Mucosa of descending colon (tissue), 3 donors: Measurements from ENCODE around the gene DDX39B. TPM values are rescaled to one million over a fixed set of nuclear protein-coding genes. Genes with fewer than 3 reads are reported as not detected.
A peak's percentile ranks its signal among the peaks of the same experiment; 100 is the strongest.
"Not testable (repeated sequence)": the region's sequence is repeated elsewhere in the genome, so short reads cannot be mapped to it uniquely, and the experiment has no call there.

Source experiments
- ATAC-seq: fragments of 200-7000 bp; cut with Tn5 transposase; one replicate; pipeline ENCODE4 v1.9.1; 2020; ENCODE audit warnings: mild to moderate bottlenecking, moderate library complexity
- DNase-seq, 3 donors: peaks; one replicate each; pipeline ENCODE4 v3.0.0-alpha.2; 2020
- H3K36me3 ChIP-seq: fragments of 200-600 bp; one replicate; pipeline ENCODE4 v1.8.0; 2021; ENCODE audit warnings: low read depth, mild to moderate bottlenecking
- H3K4me1 ChIP-seq: fragments of 200-600 bp; one replicate; pipeline ENCODE4 v1.8.0; 2021; ENCODE audit warnings: low read depth, mild to moderate bottlenecking
- H3K4me3 ChIP-seq: fragments of 200-600 bp; one replicate; pipeline ENCODE4 v1.8.0; 2021; ENCODE audit warnings: mild to moderate bottlenecking
- H3K9me3 ChIP-seq: fragments of 200-600 bp; one replicate; pipeline ENCODE4 v1.8.0; 2021; ENCODE audit warnings: mild to moderate bottlenecking
- CTCF ChIP-seq: fragments of 200-600 bp; IDR thresholded peaks from one replicate; pipeline ENCODE4 v1.8.0; 2022; ENCODE audit warnings: antibody characterized with exemption, mild to moderate bottlenecking
- intact Hi-C, 2 donors: fragments of 100-400 bp; cut with DNase I in 1 of 2; cut with micrococcal nuclease in 1 of 2; formaldehyde crosslinking; loops; one replicate each; pipeline versions ENCODE4 v1.11.0 to v1.11.1; 2022; cut with DNase I, micrococcal nuclease
- long read RNA-seq, 2 donors: library from polyadenylated mRNA; unstranded; transcript quantifications; one replicate each; pipeline ENCODE4 v2.0.0, GENCODE V29; 2019 to 2021
- total RNA-seq, 3 donors: library from RNA; stranded (reverse); fragmentation: NEBNext Ultra II Directional in 2 of 3; extraction: Animal tissue kit (Norgen Biotek cat#: 25700) in 2 of 3; gene quantifications; one replicate each; pipeline versions ENCODE4 v1.2.1 to v1.2.4, GENCODE V29; 2021 to 2023
- donor health status: DM: no; HTN: no; CAD: no; lungs with moderate emphysema.
- donor health status: DM: no; HTN: no; CAD: no.
- donor health status: DM: no; HTN: yes; CAD: no.

The DDX39B gene
- 100 to 1,000 TPM; 239 to 309 (median 295) TPM for total RNA-seq
- long read RNA-seq, donor 1, transcript DDX39B-202 (11 exons, 2,133 nt): major isoform, 32 of 91 reads
- long read RNA-seq, donor 1, transcript DDX39B-214 (11 exons, 2,003 nt): minor isoform, 25 of 91 reads
- long read RNA-seq, donor 1, partial matches to known transcripts: 20 of 91 reads
- long read RNA-seq, donor 1, other reads (novel, unspliced or antisense): 12 of 91 reads
- long read RNA-seq, donor 2, transcript DDX39B-202 (11 exons, 2,133 nt): minor isoform, 16 of 93 reads
- long read RNA-seq, donor 2, transcript DDX39B-214 (11 exons, 2,003 nt): major isoform, 67 of 93 reads
- long read RNA-seq, donor 2, partial matches to known transcripts: 5 of 93 reads
- long read RNA-seq, donor 2, other reads (novel, unspliced or antisense): 4 of 93 reads

GRCh38 chr6:31541658-31542521 lies at the start of gene DDX39B:
Gene DDX39B, minus strand, starts transcription at chr6:31542003. Its CDS starts 1,471 bp downstream, at chr6:31540532.
- DNase-seq: peak; percentile 93 to 98 (median 94)
- intact Hi-C loops: no loop called here
- TF ChIP-seq CTCF: no peak

GRCh38 chr6:31590691-31591090 lies 48.9 kb upstream of the DDX39B start:
- DNase-seq, ATAC-seq, H3K4me1 ChIP-seq, H3K9me3 ChIP-seq, H3K4me3 ChIP-seq, H3K36me3 ChIP-seq: not testable (repeated sequence)
- intact Hi-C loops: loop anchor here in 1 of 2 donors (5.0 to 10.0 kb wide), 2 partner anchors 43 to 96 kb away; partner anchors contain the start of genes ATP6V1G2, MICB and NFKBIL1

More at GRCh38 chr6:31541658-31542521, at the start of gene DDX39B:
- Histone ChIP-seq H3K4me1 (peaks cover 25% of the 10 kb centered on the region), H3K36me3 (peaks cover 24% of the 10 kb centered on the region), H3K9me3 (no peaks in the 10 kb centered on the region), H3K4me3 (peak within 1 kb of the TSS; percentile 52)
- ATAC-seq: peak; percentile 91

DNA sequence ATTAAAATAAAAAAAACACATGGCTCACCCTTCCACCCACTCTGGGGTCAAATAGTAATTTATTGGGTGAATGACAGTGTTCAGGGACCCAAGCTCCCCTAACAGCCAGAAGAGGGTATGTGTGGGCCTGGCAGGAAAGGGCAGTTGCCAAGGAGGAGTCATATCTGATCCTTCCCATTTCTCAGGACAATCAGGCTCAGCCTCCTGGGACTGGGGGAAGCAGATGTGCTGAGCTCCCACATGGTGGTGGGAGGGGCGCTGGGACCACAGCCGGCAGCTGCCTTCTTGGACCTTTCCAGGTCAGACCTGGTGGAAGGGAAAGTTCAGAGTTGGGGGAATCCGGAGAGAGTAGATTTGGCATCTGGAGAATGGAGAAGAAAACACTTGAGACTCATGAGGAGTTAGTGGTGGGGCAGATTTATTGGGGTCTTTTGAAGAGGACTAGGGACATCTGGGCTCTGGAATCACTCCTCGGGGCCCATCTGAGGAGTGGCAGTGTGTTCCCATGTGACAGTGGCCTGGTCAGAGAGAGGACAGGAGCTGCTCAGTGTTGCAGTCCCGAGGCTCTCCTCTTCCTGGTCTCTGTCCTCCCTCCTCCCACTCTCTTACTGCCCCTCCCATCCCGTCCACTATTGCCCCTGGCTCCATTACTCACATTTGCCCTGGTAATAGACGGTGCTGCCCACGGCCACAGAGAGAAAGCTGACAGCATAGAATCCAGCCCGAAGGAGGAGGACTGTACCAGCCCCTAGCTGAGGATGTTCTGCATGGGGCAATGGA lies 47.3 kb upstream of the DDX39B start:
- no peak for TF ChIP-seq CTCF
- Histone ChIP-seq H3K4me3 (no peak overlapping the region), H3K36me3 (no peaks in the 10 kb centered on the region), H3K9me3 (no peaks in the 10 kb centered on the region), H3K4me1 (no peaks in the 10 kb centered on the region)
- ATAC-seq: no peak
- no peak for DNase-seq
- intact Hi-C loops: no loop called here

GRCh38 chr6:31587791-31588777 lies 46.3 kb upstream of the DDX39B start:
- DNase-seq: no peak
- H3K36me3 ChIP-seq: no peaks in the 10 kb centered on the region
- TF ChIP-seq CTCF: no peak
- no peak for ATAC-seq
- H3K4me1 ChIP-seq: no peaks in the 10 kb centered on the region
- H3K4me3 ChIP-seq: no peak overlapping the region
- intact Hi-C loops: no loop called here
- H3K9me3 ChIP-seq: no peaks in the 10 kb centered on the region

DNA sequence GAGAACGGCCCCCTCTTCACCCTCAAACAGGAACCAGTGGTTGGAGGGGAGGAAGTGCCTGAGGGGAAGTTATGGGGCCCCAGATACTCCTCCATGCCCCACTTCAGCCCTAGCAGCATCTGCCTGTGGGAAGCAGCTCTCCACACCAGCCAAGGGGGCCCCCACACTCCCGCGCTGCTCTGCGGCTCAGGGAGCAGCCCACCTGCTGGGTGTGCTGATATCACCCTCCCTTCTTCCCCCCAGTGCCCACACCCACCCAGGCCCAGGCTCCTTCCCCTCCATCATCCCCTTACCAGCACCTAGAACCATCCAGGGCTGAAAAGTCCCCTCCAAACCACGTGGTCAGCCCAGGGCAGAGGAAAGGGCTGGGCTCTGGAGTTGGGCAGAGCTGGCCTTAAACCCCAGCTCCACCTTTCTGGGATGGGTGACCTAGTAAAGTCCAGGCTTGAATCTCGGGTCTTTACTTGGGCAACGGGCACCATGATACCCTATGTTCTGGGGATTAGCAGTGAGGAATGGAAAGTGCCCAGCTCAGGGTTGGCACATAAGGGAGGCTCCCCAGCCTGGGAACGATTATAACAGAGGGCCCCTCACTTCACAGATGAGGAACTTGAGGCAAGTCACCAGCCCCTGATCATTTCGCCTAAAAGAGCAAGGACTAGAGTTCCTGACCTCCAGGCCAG lies 44.9 kb upstream of the DDX39B start:
- Histone ChIP-seq H3K4me3 (no peak overlapping the region), H3K36me3 (no peaks in the 10 kb centered on the region), H3K9me3 (no peaks in the 10 kb centered on the region), H3K4me1 (no peaks in the 10 kb centered on the region)
- TF ChIP-seq CTCF: no peak
- intact Hi-C loops: no loop called here
- DNase-seq (peak in 2 of 3 donors; percentile 34 to 64), ATAC-seq (peak; percentile 68)
